ENCODE measurements around the gene SLC24A5.

The SLC24A5 gene

DNA sequence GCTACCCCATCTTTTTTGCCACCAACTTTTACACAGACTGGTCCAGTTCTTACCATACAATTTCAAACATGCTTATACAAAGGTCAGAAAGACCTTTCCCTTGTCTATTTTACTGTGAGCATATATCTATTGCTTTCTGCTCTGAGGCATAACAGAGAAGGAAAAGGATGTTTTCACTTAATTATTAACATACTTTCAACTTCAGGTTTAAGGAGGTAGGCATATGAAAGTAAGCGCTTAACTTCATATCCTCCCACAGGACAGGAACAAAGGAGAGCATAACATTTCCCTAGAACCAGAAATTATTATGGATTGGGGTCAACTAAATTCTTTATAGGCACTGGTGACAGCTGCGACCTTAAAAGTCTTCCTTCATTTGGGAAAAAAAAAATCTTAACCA is 56.2 kb downstream of the SLC24A5 start:
- no peak overlapping the region for H3K27ac ChIP-seq (replicated peaks)
- no peak overlapping the region for H3K4me3 ChIP-seq (replicated peaks; ENCODE audit: insufficient read depth, low read length)

DNA sequence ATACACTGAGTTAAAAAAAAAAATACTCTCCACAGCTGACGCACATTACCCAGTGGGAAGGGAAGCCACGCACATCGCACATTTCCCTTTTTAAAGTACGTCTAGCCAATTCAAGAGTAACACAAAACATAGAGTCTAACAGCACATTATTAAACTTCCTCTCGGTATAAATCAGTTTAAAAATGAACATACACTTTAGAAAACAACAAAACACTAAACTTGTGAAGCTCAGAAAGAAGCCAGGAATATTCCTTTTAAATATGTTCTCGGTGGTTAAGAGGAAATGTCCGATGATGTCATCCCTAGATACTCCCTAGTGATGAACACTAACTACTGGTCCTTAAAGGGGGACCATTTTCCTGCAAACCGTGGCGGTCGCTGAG is 56.6 kb downstream of the SLC24A5 start:
- peaks cover 28% of the 10 kb centered on the region for H3K27me3 ChIP-seq (ENCODE audit: insufficient read depth, poor library complexity, severe bottlenecking)
- TF ChIP-seq CTCF (IDR thresholded peaks at IDR 0.05; ENCODE audit: insufficient read depth, low read length) (no peak), GABPA (IDR thresholded peaks at IDR 0.05; ENCODE audit: low read depth) (no peak), SPI1 (IDR thresholded peaks at IDR 0.05; ENCODE audit: borderline replicate concordance, low read depth) (no peak)
- H3K4me3 ChIP-seq (replicated peaks; ENCODE audit: insufficient read depth, low read length), result peak overlapping the region; percentile 47
- H3K27ac ChIP-seq (replicated peaks), result no peak overlapping the region
- no peak for DNase-seq (ENCODE audit: low read depth in 1 of 2, low spot score in 1 of 2)

More for the DNA sequence above, 56.2 kb downstream of the SLC24A5 start:
- no peak for TF ChIP-seq CTCF (IDR thresholded peaks at IDR 0.05; ENCODE audit: insufficient read depth, low read length)
- no peak for TF ChIP-seq REST (IDR thresholded peaks at IDR 0.05; ENCODE audit: insufficient replicate concordance, low read depth)
- no peak for TF ChIP-seq GABPA (IDR thresholded peaks at IDR 0.05; ENCODE audit: low read depth)
- no peak for TF ChIP-seq POLR2AphosphoS5 (IDR thresholded peaks at IDR 0.05; ENCODE audit: low read depth)
- no peak for TF ChIP-seq SPI1 (IDR thresholded peaks at IDR 0.05; ENCODE audit: borderline replicate concordance, low read depth)
- H3K27me3 ChIP-seq (ENCODE audit: insufficient read depth, poor library complexity, severe bottlenecking), result peaks cover 28% of the 10 kb centered on the region
- no peak for DNase-seq (ENCODE audit: low read depth in 1 of 2, low spot score in 1 of 2)

- TF ChIP-seq GABPA (IDR thresholded peaks at IDR 0.05; ENCODE audit: low read depth), result no peak
- no peak for TF ChIP-seq POLR2AphosphoS5 (IDR thresholded peaks at IDR 0.05; ENCODE audit: low read depth)
- no peak for TF ChIP-seq SPI1 (IDR thresholded peaks at IDR 0.05; ENCODE audit: borderline replicate concordance, low read depth)
- TF ChIP-seq CTCF (IDR thresholded peaks at IDR 0.05; ENCODE audit: insufficient read depth, low read length), result no peak
- no peak for TF ChIP-seq REST (IDR thresholded peaks at IDR 0.05; ENCODE audit: insufficient replicate concordance, low read depth)
- H3K4me3 ChIP-seq (replicated peaks; ENCODE audit: insufficient read depth, low read length), result peak within 1 kb of the TSS; percentile 47
- peaks cover 26% of the 10 kb centered on the region for H3K27me3 ChIP-seq (ENCODE audit: insufficient read depth, poor library complexity, severe bottlenecking)
- H3K27ac ChIP-seq (replicated peaks), result no peak within 1 kb of the TSS
- peak in 1 of 2 experiments; percentile 19 for DNase-seq (ENCODE audit: low read depth in 1 of 2, low spot score in 1 of 2)
Measured at GRCh38 chr15:48177766-48178647, 57.2 kb downstream of the SLC24A5 start, which contains the start of gene MYEF2. Gene MYEF2 (minus strand): TSS chr15:48178295. CDS start chr15:48178237, 58 bp downstream.

Measured in HL-60 (cell line).